H4 (cell line): ENCODE results near the gene RNPC3. TPM values are rescaled to one million over a fixed set of nuclear protein-coding genes. Genes with fewer than 3 reads are reported as not detected.
A peak's percentile ranks its signal among the peaks of the same experiment; 100 is the strongest.

Source experiments
- DNase-seq: peaks from one replicate; pipeline ENCODE4 v3.0.0-alpha.2; 2015; ENCODE audit warnings: low spot score
- total RNA-seq: library from RNA; depleted of rRNA; stranded (reverse); fragments of >200 nt; shearing (Covaris generic); gene quantifications from 2 replicates; pipeline ENCODE4 v1.2.3, GENCODE V29; 2014; rRNA removed

Gene RNPC3, protein sequence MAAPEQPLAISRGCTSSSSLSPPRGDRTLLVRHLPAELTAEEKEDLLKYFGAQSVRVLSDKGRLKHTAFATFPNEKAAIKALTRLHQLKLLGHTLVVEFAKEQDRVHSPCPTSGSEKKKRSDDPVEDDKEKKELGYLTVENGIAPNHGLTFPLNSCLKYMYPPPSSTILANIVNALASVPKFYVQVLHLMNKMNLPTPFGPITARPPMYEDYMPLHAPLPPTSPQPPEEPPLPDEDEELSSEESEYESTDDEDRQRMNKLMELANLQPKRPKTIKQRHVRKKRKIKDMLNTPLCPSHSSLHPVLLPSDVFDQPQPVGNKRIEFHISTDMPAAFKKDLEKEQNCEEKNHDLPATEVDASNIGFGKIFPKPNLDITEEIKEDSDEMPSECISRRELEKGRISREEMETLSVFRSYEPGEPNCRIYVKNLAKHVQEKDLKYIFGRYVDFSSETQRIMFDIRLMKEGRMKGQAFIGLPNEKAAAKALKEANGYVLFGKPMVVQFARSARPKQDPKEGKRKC
- 2.3 and 9.1 TPM in 2 replicates for total RNA-seq

DNA sequence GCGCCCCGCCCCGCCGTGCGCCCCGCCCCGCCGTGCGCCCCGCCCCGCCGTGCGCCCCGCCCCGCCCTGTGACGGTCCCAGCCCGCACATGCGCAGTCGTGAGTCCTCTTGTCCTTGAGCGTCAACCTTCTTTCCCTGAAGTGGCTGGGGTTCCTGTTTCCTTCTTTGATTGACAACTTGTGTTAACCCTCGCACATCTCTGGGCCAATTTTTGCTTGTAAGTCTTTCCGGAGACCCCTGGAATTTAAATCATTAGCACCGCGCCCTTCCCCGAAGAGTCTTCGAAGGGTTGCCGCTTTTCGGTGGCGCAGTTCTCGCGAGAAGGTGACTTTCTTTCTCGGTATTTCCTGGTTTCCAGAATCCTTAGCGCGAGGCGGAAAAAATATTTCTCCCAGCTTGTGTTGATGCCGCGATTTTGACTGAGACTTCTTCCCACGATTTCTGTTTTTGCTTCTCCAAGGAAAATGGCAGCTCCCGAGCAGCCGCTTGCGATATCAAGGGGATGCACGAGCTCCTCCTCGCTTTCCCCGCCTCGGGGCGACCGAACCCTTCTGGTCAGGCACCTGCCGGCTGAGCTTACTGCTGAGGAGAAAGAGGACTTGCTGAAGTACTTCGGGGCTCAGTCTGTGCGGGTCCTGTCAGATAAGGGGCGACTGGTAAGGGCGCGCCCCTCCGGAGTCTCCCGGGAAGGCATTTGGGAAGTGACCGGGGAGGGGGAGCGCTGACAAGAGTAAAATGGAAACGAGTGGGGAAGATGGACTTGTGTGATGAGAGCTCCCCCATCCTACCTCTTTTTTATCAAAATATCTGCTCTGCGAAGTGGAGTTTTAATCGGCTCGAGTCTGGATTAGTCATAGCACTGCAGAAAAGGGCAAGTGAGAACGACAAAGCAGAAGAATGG lies at the start of gene RNPC3:
Gene RNPC3 (plus strand): TSS at position 93 of the 901 bp plus-strand sequence. CDS start 372 bp downstream, at position 465.
- peak; percentile 85 for DNase-seq

- DNase-seq, result no peak
Observed at GRCh38 chr1:103477101-103477500, 48.4 kb upstream of the RNPC3 start.

- peak; percentile 6 for DNase-seq
Observed at GRCh38 chr1:103489935-103490334, 35.6 kb upstream of the RNPC3 start.

DNA sequence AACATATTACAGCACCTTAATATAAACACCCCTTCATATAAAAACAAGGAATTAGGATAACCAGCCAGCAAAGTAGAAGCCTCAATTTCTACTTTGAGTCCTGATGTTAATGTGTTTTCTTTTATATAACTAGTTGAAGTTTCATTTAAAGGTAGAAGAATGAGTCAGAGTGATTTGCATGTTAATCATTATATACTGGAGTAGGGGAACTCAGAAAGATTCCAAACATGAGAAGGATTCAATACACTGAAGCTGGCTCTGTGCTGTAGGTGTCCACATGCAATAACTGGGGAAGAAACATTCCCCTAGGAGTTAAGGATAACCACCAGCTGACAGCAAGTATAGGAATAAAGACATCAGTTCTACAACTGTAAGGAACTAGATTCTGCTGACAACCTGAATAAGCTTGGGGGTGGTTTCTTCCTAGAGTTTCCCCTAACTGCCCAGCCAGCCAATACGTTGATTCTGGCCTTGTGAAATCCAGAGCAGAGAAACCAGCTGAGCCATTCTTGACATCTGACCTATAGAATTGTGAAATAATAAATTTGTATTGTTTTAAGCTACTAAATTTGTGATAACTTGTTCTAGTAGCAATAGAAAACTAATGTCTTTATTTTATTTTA lies 33.4 kb upstream of the RNPC3 start:
- no peak for DNase-seq

DNA sequence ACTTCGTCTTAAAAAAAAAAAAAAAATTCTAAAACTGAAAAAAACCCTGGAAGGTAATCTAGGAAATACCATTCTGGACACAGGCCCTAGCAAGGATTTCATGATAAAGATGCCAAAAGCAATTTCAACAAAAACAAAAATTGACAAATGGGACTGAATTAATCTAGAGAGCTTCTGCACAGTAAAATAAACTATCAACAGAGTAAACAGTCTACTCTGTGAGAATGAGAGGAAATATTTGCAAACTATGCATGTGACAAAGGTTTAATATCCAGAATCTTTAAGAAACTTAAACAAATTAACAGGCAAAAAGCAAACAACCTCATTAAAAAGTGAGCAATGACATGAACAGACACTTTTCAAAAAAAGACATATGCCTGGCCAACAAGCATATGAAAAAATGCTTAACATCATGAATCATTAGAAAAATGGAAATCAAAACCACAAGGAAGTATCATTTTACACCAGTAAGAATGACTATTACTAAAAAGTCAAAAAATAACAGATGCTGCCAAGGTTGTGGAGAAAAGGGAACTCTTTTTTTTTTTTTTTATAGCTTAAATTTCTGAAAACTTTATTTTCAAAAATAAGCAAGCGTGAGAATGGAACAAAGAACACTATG lies 29.4 kb upstream of the RNPC3 start:
- peak; percentile 17 for DNase-seq

DNA sequence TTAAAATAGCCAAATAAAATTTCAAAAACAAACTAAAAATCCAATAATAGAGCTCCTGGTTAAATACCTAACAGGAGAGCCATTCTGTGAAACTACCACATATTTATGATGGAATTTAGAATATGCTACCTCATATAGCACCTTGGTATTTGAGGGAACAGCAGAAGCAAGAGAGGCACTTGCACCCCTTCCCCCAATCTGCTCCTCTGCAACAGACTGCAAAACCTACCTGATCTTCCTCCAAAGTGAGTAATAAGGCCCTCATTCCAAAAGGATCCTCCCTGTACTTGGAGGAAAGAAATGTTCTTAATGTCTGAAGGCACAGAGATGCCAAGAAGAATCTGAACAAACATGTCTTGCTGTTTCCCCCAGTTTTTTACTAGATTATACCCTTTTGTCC lies 28.1 kb upstream of the RNPC3 start:
- DNase-seq, result no peak

DNA sequence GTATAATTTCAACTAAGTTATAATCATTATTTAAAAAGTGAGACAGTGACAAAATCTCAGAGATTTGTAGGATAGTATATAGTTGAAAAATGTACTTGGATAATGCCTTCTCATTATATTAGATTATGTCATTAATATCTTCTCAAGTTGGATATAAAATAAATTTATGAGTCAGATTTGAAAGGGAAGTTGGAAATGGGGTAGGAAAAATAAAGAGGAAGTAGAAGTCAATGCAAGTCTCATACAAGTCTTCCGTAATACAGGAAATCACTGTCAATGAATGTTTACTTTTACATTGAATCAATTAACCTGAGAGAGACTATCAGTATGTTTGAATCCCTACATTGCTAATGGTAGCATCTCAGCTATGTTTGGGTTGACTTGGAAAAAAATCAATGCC lies 16.2 kb upstream of the RNPC3 start:
- no peak for DNase-seq

DNA sequence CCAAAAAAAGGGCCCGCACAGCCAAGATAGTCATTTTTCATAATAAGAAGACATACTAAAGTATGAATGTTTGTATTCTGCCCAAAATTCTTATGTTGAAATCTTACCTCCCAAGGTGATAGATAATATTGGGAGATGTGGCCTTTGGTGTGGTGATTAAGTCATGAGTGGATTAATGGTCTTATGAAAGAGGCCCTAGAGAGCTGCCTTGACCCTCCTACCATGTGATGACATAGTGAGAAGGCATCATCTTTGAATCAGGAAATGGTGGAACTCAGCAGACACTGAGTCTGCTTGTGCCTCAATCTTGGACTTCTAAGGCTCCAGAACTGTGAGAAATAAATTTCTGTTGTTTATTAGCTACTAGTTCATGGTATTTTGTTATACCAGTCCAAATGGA lies 11.8 kb upstream of the RNPC3 start:
- DNase-seq, result no peak

GRCh38 chr1:103514920-103515503 lies 10.5 kb upstream of the RNPC3 start:
- peak; percentile 49 for DNase-seq

GRCh38 chr1:103516283-103516682 lies 9.2 kb upstream of the RNPC3 start:
- DNase-seq, result no peak

- DNase-seq, result no peak
Observed at GRCh38 chr1:103516693-103517092, 8.8 kb upstream of the RNPC3 start.

DNA sequence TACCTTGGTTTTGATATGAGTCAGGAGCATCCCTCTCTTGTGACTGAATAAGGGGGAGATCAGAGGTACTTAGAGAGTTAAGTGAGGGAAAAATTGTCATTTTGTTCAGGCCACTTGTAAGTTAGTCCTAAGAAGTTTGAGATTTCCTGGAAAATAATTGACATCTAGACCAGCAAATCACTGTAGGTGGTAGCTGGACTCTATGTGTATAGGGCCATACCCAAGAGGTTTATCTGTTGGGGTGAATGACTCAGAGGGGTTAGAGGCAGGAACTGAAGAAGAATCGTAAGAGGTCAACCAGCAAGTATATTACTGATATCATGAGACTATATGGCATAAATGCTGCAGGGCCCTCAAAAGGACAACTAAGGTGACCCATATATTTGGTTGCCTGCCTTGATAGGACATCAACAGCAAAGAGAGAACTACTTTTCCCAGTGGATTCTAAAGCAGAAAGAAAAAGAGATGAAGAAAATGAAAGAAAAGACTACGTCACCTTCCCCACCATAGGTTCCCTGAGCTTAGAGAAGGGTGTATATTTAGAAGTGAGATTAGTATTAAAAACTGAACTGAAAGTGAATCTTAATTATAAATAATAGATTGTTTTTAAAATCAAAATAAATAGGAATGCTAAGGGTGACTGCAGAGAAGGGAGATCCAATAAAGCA lies 8.0 kb upstream of the RNPC3 start:
- no peak for DNase-seq

- no peak for DNase-seq
Observed at GRCh38 chr1:103520822-103521221, 4.7 kb upstream of the RNPC3 start.

DNA sequence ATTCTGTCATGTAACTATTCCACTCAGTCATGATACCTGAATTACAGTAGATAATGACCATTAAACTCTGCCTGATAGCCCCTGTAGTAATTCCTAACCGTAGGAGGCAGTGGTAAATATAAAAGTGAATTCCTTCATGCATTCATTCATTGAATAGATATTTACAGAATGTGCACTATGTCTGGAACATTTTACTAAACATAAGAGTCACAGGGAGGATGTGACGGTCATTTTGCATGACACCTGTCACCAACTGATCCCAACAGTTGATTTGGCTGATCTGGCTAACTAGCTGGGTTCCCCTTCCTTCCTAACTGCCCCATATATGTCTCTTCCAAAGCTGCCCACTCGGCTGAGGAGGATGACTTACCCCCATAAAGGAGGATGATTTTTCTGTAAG lies 2.2 kb upstream of the RNPC3 start:
- no peak for DNase-seq

GRCh38 chr1:103525114-103525606 lies 339 bp upstream of the RNPC3 start:
- peak; percentile 35 for DNase-seq

GRCh38 chr1:103527331-103527730 lies 1.8 kb downstream of the RNPC3 start:
- no peak for DNase-seq

DNA sequence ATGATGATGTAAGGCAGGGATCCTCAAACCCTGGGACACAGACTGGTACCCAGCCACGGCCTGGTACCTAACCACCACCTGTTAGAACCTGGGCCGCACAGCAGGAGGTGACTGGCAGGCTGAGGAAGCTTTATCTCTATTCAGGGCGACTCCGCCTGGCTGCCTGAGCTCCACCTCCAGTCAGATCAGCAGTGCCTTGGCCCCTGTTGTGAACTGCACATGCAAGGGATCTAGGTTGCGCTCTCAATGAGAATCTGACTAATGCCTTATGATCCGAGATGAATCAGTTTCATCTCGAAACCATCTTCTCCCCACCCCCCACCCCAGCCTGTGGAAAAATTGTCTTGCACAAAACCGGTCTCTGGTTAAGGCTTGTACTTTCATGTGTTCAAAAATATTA lies 4.2 kb downstream of the RNPC3 start:
- DNase-seq, result no peak

- DNase-seq, result no peak
Observed at GRCh38 chr1:103538226-103538625, 12.7 kb downstream of the RNPC3 start.

GRCh38 chr1:103541431-103541830 lies 15.9 kb downstream of the RNPC3 start:
- DNase-seq, result no peak

- no peak for DNase-seq
Observed at GRCh38 chr1:103546496-103546895, 21.0 kb downstream of the RNPC3 start.
